GM10266 (cell line): ENCODE measurements around the gene UBE4A.

ENCODE experiments used
- DNase-seq: peaks from one replicate; pipeline ENCODE4 v3.0.0; 2012; ENCODE audit errors: extremely low spot score
- TF ChIP-seq, protein P1 (sequence below): IDR thresholded peaks from 2 replicates; pipeline ENCODE4 v1.5.1; 2012; ENCODE audit warnings: mild to moderate bottlenecking, low read depth; ENCODE audit not compliant: control insufficient read depth, insufficient read depth; ENCODE audit errors: missing control alignments

Gene UBE4A

GRCh38 chr11:118318124-118318523 lies 41.3 kb upstream of the UBE4A start:
- TF ChIP-seq, protein P1, sequence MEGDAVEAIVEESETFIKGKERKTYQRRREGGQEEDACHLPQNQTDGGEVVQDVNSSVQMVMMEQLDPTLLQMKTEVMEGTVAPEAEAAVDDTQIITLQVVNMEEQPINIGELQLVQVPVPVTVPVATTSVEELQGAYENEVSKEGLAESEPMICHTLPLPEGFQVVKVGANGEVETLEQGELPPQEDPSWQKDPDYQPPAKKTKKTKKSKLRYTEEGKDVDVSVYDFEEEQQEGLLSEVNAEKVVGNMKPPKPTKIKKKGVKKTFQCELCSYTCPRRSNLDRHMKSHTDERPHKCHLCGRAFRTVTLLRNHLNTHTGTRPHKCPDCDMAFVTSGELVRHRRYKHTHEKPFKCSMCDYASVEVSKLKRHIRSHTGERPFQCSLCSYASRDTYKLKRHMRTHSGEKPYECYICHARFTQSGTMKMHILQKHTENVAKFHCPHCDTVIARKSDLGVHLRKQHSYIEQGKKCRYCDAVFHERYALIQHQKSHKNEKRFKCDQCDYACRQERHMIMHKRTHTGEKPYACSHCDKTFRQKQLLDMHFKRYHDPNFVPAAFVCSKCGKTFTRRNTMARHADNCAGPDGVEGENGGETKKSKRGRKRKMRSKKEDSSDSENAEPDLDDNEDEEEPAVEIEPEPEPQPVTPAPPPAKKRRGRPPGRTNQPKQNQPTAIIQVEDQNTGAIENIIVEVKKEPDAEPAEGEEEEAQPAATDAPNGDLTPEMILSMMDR, result no peak
- no peak for DNase-seq

GRCh38 chr11:118318581-118319336 lies 40.6 kb upstream of the UBE4A start:
- TF ChIP-seq, protein P1, result no peak
- DNase-seq, result no peak

DNA sequence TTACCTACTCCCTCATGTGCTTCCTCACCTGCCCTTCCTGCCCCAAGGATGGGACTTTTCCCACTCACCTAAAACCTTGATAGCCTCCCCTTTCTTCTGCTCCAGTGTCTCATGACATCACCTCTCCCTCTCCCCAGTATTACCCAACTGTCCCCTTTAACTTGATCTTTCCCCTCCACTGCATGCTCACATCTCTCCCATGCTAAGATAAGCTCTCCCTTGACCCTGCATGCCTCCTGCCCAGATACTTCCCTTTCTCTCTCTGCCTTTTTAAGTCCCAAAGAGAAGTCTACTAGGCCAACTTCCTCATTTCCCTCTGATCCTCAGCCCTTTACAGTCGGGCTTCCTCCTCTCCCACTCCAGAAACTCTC lies 40.1 kb upstream of the UBE4A start:
- TF ChIP-seq, protein P1, result no peak

GRCh38 chr11:118320515-118320914 lies 38.9 kb upstream of the UBE4A start:
- TF ChIP-seq, protein P1, result no peak
- no peak for DNase-seq

More for the DNA sequence above, 40.1 kb upstream of the UBE4A start:
- DNase-seq, result no peak

GRCh38 chr11:118321386-118322082 lies 37.9 kb upstream of the UBE4A start:
- TF ChIP-seq, protein P1, result no peak
- no peak for DNase-seq

DNA sequence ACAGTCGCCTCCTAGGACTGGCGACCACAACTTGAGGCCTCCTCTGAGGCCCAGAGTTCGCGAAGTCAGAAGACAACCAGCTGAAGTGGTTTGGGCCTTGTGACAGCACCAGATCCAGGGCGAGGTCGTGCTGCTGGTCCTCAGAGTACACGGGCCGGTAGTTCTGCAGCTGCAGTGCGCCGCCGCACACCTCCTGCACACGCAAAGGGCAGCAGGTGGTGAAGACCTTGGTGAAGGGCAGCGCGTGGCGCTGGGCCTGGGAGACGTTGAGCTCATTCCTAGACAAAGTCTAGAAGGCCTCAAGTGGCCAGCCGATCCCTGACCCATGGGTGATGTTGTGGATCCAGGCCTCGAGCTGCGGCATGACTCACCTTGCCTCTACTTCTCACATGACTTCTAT lies 36.7 kb upstream of the UBE4A start:
- TF ChIP-seq, protein P1, result no peak
- DNase-seq, result no peak

DNA sequence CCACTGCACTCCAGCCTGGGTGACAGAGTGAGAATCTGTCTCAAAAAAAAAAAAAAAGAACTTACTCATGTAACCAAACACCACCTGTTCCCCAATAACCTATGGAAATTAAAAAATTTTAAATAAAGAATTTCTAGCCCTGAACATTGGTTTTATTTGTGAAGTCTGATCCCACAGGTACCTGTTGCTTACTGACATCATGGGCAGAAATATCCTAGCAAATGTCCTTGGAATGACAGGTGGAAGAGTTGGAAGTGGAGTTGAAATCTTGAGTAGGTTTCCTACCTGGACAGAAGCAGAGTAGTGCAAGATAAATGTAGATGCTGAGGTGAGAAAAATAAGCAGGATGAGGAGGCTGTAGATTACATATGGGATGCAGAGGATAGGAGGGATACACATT lies 34.1 kb upstream of the UBE4A start:
- DNase-seq, result no peak
- TF ChIP-seq, protein P1, result no peak
